ENCODE data around the gene VGLL1.

Gene VGLL1

GRCh38 chrX:136600059-136600458 is 68.0 kb downstream of the VGLL1 start:
- CTCF ChIA-PET, result no interaction called here
- DNase-seq (ENCODE audit: extremely low spot score), result no peak
- POLR2A ChIA-PET, result no interaction called here
- no peak for TF ChIP-seq CTCF (IDR thresholded peaks at IDR 0.05; ENCODE audit: control extremely low read depth, extremely low read depth, low read depth, missing control alignments)

Measured in GM10248 (cell line).